ENCODE measurements around the gene LILRB5.
"Not testable (repeated sequence)": the region's sequence is repeated elsewhere in the genome, so short reads cannot be mapped to it uniquely, and the experiment has no call there.

The LILRB5 gene

GRCh38 chr19:54257116-54257480 lies at the start of gene LILRB5:
Gene LILRB5, minus strand, starts transcription at chr19:54257273. Its CDS starts 80 bp downstream, at chr19:54257193.
- DNase-seq = peak in 2 of 3 donors; percentile 49 to 50

- no peak for DNase-seq
Measured at GRCh38 chr19:54305141-54305540, 48.1 kb upstream of the LILRB5 start.

- peak; percentile 71 to 81 (median 79) for DNase-seq
Measured at GRCh38 chr19:54302257-54302656, 45.2 kb upstream of the LILRB5 start.

GRCh38 chr19:54299515-54299914 lies 42.4 kb upstream of the LILRB5 start:
- DNase-seq = no peak

DNA sequence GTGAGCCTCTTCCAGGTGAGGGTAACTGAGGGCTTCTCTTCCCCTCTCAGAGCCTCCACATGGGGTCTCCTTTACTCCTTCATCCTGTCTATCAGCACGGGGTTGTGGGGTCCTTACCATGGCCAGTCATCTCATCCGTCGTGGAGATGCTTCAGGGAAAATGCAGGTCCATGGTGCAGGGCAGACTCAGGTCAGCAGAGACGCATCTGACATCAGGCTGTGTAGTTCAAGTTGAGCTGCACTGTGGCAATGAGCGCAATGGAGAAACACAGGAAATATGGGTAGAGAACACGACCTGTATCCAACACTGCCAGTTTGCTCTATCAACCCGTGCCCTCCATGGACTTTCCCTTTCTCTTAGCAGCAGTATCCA lies 42.0 kb upstream of the LILRB5 start:
- no peak for DNase-seq

DNA sequence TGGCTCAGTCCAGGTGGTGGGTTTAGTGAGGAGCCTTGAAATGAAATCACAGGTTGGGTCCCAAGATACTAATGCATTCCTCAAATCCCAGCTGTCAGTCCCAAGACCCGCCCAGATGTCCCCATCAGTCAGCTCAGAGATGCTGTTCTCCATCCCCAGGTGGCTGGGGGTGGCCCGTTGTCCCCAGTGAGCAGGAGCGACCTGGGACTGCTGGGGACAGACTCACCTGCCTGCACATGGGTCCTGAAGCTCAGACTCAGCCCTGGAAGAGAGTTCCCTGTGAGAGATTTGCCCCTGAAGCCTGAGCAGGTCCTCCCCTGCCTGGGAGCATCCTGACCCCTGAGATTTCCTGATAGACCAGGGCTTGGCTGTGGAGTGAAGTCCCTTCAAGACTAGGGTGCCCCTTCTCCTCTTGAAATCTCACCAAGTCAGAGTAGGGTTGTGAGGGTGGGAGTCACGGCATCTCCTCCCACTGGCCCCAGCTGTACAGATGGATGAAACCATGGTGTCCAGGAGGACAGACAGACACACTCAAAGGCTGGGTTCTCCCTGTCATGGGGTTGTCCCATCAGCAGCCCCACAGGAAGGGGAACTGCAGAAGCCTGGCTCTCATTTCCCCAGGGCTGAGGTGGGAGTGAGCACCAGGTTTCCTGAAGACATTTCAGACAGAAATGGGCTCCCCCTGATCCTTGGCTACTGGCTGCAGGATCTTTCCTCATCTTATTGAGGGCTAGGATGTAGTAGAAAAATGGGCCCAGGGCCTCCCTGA lies 41.5 kb upstream of the LILRB5 start:
- peak; percentile 68 to 79 (median 76) for DNase-seq

DNA sequence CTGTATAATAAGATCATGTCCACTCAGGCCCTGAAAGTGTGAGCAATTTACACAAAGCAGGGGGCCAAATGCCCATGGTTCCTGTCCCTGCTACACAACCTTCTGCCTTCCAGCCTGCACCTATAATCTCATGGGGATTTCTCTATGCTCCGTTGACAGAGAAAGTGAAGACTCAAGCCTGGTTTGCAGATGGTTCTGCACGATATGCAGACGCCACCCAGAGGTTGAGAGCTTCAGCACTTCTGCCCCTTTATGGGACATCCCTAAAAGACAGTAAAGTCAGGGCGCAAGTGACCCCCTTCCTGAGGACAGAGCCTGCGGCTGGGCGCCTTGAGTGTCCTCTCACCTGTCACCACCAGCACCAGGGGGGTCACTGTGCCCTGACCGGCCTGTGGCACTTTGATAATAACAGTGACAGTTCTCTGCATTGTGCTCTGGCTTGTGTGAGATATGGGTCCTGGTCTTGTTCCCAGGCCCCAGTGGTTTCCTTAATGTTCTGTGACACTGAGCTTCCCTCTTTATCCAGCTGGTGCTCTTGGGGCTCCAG lies 40.8 kb upstream of the LILRB5 start:
- peak; percentile 62 to 66 (median 65) for DNase-seq

DNA sequence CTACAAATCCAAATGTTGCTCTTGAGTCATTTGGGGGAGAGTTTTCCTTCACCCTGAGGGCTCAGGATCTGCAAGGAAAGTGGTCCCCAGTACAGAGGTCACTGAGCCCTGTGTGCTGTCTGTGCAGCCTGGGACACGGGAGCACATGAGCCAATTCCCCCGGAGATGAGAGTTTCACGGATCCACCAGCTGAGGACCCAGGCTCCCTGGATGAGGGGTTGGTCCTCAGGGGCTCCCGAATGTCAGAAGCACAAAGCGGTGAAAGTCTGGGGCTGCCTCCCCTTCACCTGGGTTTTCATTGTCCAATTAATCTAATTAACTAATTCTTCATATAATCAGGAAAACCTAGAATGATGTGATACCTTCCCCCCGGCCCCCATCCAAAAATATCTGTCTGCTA lies 37.5 kb upstream of the LILRB5 start:
- no peak for DNase-seq

DNA sequence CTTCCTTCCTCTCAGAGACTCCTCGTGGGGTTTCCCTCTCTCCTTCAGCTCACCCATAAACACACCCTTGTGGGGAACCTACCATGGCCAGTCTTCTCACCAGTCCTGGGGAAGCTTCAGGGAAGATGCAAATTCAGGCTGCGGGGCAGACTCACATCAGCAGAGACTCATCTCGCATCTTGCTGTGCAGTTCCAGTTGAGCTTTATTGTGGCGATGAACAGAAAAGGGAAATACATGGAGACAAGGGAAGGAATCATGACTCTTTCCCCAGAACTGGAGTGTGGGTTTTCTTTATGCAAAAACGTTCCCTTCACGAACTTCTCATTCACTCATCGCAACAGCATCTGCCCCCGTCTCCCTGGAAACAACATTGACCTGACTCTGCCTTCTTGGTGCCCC lies 32.1 kb upstream of the LILRB5 start:
- DNase-seq = peak; percentile 69 to 93 (median 69)

GRCh38 chr19:54287456-54287855 lies 30.4 kb upstream of the LILRB5 start:
- no peak for DNase-seq

DNA sequence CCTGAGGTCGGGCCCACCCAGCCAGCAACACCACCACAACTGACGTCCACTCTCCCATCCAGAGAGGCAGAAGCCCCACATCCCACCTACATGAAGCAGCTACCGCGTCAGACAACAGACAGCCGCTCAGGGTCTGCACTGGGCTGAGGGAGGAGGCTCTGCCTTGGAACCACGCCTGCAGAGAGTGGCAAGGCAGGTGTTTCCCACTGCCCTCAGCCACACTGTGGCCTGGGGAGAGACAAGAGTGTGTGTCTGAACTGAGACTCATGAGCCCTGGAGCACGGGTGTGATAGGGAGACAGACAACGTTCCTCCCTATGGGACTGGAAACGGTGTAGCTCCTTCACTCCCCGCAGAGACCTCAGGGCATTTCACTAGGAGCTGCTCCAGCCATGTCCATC lies 29.2 kb upstream of the LILRB5 start:
- DNase-seq = not testable (repeated sequence)

GRCh38 chr19:54285427-54286056 lies 28.5 kb upstream of the LILRB5 start:
- DNase-seq = not testable (repeated sequence)

- peak; percentile 64 to 82 (median 73) for DNase-seq
Measured at GRCh38 chr19:54282686-54283470, 25.8 kb upstream of the LILRB5 start.

DNA sequence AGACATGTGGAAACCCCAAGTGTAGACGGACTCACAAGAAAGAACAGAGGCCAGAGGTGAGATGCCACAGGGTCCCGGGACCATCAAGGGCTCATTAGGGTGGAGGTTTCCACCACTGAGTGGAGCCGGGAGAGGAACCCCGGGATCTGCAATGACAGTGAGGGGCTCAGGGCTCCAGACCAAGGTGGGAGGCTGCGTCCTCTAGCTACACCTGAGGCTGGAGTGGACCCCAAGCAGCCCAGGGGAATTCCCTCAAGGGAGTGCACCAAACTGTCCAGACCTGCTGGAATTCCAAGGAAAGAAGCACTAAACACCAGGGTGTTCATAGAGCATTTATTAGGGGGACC lies 24.6 kb upstream of the LILRB5 start:
- DNase-seq = not testable (repeated sequence)

- peak; percentile 79 to 81 (median 80) for DNase-seq
Measured at GRCh38 chr19:54281007-54281728, 24.1 kb upstream of the LILRB5 start, which contains the start of gene LILRB2. Gene LILRB2, minus strand, starts transcription at chr19:54281110. Its CDS starts 614 bp downstream, at chr19:54280496.

DNA sequence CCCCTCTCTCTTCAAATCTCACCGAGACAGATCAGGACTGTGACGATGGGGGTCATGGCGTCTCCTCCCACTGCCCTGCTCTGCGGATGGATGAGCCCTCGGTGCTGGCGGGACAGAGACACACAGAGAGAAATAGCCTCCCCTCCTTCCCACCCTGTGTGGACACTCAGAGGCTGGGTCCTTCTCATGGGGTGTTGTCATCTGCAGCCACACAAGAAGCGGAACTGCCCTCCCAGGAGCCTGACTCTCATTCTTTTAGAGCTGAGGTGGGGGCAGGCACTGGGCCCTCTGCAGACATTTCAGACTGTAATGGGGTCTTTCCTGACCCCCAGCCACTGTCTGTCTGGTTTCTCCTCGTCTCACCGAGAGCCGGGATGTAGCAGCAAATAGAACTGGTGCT lies 23.4 kb upstream of the LILRB5 start:
- DNase-seq = peak; percentile 86 to 87 (median 86)

DNA sequence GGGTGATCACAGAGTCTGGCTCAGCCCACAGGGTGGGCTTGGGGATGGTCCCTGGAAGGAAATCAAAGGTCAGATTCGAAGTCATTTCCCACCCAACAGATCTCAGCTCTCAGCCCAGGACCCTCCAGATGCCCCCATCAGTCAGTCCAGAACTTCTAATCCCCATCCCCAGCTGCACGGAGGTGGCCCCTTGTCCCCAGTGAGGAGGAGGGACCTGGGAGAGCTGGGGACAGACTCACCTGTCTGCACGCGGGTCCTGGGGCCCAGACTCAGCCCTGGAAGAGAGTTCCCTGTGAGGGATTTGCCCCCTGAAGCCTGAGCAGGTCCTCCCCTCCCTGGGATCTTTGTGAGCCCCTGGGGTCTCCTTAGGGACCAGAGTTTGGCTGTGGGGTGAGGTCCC lies 23.0 kb upstream of the LILRB5 start:
- not testable (repeated sequence) for DNase-seq

- peak; percentile 67 to 75 (median 68) for DNase-seq
Measured at GRCh38 chr19:54279406-54279962, 22.4 kb upstream of the LILRB5 start.

GRCh38 chr19:54278571-54279195 lies 21.6 kb upstream of the LILRB5 start:
- DNase-seq = not testable (repeated sequence)

DNA sequence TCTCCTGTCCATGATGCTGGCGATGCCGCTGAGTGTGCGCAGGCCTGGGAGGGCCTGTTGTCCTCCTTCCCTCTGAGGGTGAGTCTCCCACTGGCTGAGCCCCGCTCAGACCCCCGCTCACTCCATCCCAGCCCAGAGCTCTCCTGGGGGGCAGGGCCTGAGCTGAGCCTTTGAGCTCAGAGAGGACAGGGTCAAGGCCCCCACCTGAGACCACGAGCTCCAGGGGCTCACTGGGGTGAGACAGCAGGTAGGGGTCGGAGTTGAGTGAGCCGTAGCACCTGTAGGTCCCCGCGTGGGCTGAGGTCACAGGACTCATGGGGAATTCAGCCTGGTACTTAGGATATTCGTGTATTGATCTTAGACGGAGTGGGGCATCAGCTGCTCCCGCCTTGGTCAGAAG lies 21.0 kb upstream of the LILRB5 start:
- DNase-seq = not testable (repeated sequence)

GRCh38 chr19:54277111-54277615 lies 20.1 kb upstream of the LILRB5 start:
- DNase-seq = not testable (repeated sequence)
